KG1 (cell line): ENCODE data around the gene WDR31.

Source experiments
- DNase-seq: peaks from one replicate; lab custom pipeline; 2025; lab: John Stamatoyannopoulos, UW

The WDR31 gene

DNA sequence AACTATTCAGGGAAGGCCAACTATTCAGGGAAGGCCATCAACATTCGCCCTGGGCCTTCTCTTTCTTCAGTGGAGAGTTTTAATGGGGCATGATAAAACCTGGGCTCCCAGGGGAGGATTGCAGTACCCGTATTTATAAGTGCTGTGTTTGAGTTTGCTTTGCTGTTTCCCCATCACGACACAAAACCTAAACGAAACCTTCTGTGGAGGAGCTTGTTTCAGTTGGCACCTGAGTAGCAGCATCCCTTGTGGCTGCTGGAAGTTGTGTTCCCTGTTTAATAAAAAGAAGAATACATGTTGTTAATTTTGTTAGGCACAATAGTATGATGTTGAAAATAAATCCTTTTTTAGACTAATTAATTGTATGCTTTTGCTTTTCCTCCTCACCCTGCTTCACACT lies 8.3 kb downstream of the WDR31 start:
- DNase-seq = no peak

DNA sequence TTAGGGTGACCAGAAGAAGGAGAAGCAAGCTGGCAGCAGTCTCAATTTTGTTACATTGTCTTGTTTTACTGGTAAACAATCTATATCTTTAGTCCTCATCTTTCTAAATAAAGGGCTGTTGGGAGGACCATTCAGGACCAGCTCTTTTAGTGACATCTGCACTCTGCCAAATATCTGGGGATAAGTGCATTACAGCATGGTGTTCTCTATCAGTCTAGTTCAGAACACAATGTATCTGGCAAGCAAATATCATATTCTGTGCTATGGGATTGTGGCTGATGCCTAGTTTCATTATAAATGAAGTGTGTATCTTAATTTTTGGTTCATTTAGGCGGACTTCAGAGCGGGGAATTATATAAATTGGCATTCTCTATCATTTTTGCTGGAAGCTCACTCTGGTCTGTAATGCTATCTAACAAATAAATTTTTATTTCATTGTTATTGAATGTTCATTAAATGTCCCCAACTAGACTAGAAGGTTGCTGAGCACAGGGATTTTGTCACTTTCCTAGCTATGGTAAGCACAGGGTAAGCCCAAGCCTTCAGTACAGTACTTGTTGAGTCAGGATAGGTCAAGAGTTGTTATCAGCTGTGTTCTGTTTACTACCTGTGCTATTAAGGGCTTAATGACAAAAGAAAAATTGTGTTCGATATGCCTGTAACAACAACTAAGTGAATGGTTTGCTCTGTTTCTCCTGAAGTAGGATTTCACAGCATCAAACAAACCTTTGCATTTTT lies 11.9 kb downstream of the WDR31 start:
- DNase-seq = no peak

DNA sequence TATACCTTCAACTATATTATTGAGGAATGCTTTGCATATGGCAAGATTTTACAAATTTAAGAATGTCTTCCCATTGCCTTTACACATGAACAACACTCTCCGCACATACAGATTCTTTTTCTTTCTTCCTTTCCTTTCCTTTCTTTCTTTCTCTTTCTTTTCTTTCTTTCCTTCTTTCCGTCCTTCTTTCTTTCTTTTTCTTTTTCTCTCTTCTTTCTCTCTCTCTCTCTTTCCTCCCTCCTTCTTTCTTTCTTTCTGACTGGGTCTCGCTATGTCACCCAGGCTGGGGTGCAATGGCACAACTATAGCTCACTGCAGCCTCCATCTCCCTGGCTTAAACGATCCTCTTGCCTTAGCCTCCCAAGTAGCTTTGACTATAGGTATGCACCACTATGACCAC lies 13.8 kb downstream of the WDR31 start:
- no peak for DNase-seq

DNA sequence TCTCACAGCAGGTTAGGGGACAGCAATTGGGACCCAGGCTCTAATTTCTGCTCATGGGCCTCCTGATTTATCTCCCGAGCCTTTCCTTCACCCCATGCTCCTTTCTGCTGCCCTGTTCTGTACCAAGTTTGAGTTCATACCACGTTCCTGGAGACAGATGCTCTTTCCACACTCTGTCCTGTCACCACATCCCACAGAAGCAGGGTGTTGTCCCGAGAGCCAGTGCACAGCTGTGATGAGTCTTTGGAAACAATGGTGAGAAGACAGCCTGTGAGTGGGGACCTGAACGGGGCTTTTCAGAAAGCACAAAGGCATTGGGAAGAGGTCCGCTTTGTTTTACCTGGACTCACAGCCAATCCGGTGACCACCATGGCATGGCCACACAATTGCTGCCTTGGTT lies 17.4 kb downstream of the WDR31 start:
- DNase-seq = no peak

DNA sequence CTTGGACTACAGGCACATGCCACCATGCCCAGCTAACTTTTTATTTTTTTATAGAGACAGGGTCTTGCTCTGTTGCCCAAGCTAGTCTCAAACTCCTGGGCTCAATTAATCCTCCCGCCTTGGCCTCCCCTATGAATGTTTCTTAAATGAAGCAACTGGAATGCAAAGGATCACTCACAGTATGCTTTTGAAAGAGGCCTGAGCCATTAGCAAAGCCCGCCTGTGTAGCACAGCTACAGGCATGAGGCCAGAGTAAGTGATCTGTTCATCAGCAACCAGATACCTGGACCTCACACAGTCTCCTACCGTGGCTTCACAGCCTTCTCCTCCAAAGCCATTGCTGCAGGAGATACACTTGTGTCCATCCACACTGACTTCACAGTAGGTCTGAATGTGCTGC lies 20.0 kb downstream of the WDR31 start:
- DNase-seq = no peak

DNA sequence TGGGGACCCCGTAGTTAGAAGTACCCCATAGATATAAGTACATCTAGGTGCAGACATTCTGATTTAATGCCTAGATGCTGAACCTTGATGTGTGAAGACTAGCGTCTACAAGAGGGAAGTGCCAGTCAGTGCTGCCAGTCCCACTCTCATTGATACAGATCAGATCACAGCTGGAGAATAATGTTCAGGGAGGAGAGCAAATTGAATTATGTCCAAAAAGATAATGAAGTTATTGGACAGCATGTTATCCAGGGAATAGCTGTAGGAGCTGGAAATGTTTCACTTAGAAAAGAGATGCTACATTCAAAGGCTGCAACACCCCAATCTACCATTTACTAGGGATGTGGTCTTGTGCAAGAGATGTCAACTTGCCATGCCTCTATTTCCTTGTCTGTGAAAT lies 21.0 kb downstream of the WDR31 start:
- no peak for DNase-seq

DNA sequence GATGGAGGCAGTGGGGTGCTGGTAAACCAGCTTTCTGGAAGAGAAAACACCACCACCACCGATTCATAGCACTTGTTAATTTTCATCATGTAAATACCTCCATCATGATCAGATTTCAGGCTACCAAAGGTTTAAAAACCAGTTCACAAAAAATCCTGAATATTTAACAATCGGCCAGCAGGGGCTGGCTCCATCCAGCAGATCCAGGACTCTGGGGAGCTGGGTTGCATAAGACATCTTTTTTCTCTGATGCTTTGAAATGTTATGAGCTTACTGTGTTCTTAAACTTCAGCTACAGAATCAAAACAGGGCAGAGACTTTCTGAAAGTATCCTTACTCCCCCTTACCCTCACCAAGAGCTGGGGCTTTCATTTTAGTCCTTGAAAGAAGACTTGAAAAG lies 22.3 kb downstream of the WDR31 start:
- no peak for DNase-seq

DNA sequence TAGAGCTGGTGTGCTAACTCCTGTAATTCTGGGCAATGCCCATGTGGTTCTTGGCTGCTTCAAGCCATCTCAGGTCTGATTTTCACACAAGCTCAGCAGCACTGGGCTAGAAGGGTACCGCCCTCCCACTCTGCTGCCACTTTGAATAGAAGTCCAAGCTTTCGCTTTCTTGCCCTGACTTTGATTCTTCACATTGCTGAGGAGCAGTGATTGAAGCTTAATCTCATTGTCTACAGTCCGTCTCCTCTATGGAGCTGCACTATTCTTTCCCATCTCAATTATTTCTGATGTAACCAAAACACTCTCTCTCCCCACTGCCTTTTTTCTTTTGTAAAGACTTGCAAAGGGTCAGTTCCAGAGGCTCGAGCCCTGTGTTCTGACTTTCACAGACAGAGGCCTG lies 24.0 kb downstream of the WDR31 start:
- DNase-seq = no peak

DNA sequence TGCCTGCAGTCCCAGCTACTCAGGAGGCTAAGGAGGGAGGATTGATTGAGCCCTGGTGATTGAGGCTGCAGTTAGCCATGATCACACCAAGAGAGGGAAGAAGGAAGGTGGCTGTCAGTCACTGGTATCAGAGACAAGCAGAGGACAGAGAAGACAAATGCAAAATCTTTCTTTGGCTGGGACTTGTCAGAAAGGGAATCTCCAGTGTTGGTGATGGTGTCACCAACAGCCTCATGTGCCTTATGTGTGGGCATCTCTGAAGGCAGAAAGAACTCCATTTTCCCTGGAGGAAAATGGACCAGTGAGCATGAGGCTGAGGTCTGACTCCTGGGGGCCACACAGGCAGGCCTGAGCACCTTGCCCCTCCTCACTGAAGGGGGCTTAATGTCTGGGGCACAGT lies 24.8 kb downstream of the WDR31 start:
- DNase-seq = no peak

DNA sequence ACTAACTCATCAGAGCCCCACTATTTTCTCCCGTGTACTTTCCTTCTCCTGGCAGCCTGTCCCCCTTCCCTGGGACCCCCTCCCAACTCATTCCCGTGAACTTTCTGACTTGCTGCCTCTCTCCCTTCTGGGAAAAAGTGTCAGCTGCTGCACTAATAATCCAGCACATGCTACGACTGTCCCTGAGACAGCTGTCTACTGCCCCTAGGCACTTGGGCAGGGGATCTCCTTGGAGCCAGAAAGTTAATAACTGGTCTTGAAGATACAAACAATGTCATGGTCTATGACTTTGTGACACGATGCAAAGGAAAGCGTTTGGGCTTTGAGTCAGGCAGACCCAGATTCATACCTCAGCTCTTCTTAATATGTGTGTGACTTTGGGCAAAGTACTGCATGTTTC lies 26.8 kb downstream of the WDR31 start:
- DNase-seq = no peak

DNA sequence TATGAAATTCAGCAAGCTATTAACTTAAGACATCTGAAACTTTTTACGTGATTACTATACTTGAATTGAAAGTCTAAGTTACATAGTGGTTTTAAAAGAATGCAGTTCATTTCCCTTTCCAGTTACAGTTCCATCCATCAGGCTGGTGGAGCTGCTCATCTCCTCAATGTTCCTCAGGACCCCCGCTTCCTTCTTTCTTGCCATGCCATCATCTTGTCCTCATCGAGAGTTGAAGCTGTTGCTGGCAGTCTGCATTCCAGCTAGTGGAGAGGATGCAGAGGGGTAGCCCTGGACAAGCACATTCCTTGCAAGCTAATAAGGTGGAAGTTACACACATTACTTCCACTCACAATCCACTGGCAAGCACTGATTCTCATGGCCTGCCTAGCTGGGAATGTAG lies 28.1 kb downstream of the WDR31 start:
- DNase-seq = no peak

DNA sequence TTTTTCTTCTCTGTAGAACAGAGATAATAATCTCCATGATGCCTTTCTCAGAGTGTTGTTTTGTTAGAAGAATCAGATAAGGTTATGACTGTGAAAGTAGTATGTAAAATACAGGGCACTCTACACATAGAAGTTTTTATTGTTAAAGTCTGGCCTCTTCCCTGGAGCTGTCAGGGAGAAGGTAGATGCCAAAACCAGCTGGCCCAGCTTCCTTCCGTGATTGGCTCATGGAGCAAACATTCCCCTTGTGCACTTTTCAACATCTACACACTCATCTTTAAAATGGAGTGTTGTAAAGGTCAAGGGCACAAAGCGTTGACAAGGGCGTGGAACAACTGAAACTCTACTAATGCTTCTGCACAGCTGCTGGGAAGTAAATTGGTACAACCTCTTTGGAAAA lies 29.5 kb downstream of the WDR31 start:
- DNase-seq = no peak

DNA sequence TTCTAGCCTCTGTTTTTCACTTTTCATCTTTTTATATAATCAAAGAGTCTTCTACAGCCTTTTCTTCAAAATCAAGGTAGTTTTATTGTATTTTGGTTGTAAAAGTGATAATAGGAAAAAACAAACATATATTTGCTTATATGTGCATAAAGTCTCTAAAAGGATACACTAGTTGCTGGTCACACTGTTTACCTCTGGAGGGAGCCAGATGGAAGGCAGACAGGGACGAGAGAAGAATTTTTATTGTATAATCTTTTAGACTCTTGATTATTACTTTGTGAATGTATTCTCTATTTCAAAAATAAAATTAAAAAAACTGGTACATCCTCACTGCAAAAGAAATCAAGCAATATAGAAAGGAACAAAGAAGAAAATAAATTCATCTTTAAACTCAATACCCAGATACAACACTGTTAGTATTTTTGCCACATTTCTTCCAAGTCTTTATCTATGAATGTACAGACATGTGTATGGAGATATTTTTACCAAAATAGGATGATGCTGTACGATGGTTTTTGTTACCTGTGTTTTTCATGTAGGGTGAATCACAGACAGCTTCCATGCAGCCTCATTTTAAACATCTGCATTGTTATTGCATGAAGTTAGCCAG lies 30.8 kb downstream of the WDR31 start:
- DNase-seq = peak; percentile 2

DNA sequence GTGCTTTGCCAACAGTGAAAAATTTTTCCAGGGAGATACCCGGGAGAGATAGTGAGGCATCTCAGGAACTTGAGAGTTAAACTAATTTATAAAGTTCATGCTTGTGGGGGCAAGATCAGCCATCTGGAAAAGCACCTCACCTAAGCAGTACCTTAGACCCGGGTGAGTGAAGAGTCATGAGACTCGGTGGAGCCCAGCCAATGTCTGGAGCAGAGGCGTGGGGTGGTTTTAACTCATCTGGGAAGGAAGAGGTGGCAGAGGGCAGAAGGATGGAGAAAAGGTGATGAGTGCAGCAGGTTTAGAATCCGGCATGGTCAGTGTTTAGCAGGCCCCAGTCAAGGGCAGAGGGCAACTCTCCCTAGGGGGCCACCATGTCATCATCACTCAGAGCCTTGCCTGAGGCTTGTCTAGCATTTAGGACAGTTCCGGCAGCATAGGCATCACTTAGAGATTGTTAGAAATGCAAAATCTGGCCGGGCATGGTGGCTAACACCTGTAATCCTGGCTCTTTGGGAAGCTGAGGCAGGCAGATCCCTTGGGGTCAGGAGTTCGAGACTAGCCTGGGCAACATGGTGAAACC lies 32.6 kb downstream of the WDR31 start:
- DNase-seq = no peak

DNA sequence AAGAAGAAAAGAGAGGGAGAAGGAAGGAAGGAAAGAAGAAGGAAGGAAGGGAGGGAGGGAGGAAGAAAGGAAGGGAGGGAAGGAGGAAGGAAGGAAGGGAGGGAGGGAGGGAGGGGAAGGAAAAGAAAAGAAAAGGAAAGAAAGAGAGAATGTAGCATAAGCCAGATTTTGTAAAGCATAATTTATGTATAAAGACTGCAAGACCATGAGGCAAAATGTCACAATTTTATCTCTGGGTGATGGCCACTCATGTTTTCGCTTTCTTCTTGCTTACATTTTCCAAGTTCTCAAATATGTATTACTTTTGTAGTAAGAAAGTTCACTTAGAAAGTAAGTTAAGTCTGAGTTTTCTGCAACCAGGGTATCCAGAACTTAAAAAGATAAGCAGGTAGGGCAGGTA lies 33.5 kb downstream of the WDR31 start:
- no peak for DNase-seq

DNA sequence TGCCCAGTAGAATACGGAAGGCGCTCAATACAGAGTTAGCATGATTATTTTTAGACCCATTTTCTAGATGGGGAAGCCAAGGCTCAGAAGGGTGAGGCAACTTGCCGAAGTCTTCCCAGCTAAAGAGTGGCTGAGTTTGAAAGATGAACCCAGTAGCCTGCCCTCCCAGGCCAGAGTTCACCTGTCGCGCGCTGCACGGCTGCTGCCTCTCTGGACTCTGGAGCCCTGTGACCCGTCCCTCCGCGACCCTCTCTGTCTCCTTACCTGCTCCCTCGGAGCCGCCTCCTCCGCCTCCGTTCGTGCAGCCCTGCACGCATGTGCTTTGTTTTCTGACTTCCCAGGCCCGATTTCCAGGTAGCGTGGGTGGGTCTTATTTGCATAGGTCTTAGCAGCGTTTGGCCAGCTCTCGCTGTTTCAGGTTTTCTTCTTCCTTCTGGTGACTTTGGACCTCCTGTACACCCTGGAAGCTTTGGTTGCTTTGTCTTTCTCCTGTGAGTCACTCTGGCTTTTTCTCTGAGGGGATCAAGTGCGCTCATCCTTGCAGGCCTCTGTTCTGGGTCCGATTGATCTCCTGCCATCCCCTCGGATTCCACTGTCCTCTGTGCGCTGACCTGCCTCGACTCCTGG lies 37.2 kb downstream of the WDR31 start, which contains the start of gene RNF183:
RNF183 (minus strand) TSS at position 585 of the 627 bp plus-strand sequence. CDS start 5,192 bp downstream, outside the sequence.
- DNase-seq = no peak

DNA sequence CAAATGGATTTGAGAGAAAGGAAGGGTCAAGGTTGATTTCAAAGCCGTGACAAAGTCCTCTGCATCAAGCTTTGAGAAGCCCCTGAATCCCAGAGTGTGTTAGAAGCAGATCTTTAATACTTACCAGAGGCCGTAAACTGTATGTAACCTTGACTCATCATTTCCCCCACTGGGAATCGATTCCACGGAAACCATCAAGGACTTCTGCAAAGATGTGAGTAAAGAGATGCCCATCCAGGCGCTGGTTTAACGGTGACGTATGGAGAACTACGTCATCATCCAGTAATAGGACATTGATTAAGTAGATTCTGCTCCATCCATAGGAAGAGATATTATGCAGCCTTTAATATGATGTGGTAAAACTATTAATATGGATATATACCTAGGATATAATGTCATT lies 38.5 kb downstream of the WDR31 start:
- no peak for DNase-seq

DNA sequence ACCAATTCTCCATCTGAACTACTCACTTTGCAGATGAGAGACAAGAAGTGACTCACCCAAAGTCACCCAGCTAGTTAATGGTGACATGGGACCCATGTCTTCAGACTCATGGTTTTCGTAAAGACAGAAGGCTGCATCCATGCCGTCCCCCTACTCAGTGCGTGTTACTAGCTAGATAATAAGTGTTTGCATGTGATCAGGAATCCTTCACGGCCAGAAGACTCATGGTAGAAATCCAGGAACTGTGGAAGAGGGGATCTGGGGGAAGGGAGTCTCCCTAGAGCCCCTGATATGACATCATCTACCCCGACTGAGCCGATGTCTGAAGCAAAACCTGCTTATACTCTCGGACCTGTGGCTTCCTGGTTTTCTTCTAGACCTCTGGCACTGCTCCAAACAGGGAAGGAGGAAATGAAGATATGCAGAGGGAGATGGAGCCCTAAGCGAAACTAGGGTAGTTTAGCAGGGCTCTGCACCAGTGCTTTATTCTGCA lies 40.2 kb downstream of the WDR31 start:
- DNase-seq = no peak

DNA sequence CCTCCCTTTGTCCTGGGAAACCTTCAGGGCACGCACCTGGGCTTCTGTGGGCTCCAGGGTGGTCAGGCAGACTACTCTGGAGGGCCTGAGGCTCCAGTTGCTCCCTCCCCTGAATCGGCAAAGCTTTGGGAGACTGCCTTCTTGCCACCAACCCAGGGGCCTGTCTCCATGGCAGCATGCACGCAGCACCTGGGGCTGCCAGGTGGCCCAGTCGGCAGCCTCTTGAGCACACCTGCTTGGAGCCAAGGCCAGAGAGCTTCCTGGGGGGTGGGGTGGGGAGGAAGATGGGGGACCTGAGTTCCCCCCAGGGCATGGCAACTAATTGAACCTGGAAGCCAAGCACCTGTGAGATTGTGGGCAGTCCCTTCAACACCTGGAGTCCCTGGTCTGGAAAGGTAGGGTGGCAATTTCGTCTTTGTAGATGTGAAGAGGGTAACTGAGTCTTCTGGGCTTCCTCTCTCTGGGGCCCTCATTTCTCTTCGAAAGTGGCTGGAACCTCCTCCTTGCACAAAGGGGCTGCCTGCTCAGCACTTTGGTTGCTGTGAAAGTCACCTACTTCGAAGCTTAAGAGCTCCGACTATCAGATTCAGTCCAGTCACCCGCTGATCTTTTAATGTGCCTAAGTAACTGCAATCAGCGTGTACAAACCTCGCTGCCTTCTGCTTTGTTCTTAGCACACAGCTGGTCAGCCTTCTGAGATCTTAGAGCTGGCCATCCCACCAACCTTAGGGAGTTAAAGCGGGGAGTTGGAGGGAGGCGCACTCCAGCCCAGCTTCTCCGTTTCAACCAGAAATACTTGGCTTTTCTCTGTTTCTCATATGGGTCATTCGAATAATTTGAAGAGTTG lies 40.9 kb downstream of the WDR31 start:
- no peak for DNase-seq

DNA sequence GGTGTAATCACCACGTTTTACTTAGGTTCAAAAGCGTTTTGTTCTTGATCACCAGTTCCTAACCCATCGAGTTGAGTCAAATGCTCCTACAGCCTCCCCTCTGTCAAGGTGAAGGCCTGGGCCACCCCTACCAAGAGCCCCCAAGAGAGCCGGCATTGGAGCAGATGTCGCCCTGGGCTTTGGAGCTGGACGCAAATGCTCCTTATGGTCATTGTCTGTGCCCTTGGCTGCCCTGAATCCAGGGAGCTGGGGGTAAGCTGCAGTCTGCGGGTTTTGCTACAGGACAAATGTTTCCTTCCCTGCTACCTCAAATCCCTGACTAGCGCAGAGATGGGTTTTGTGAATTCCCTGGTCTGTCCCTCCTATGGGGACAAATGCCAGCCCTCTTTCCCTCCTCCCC lies 41.8 kb downstream of the WDR31 start:
- DNase-seq = no peak

DNA sequence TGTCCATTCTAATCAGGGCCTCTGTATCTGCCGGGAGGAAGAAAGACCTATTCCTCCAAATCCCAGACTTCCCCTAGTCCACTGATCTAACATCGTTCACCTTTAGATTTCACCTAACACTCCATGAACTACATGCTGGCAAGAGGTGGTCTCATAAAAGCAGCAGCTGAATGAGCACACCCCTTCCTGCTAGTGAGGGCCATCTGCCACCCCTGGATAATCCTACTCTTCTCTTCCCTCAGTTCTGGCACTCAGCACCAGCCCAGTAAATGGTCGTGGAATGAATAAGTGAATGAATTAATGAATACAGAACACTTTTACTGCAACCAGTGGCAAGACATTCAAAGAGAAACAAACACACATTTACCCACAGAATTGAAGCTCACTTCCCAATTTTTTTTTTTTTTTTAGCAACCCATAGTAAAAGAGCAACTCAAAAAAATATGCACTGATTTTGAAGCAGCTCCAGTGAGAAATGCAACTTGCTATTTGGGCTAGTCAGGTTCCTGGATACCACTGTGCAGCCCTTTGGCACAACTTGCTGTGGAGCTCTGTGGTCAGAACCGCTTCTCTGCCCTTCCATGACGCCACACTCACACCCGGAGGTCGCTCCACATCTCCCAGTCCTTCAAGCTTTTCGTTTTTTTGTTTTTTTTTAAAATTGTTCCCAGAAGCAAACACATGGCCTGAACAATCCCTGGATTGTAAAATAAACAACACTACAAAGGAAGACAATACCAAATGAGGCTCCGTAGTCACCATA lies 43.1 kb downstream of the WDR31 start:
- no peak for DNase-seq
